Ammon's horn (tissue), 1 donor: ENCODE measurements around the gene PHOX2A.
"Not testable (repeated sequence)": the region's sequence is repeated elsewhere in the genome, so short reads cannot be mapped to it uniquely, and the experiment has no call there.

Experiments used
- DNase-seq: peaks from one replicate; pipeline ENCODE4 v3.0.0-alpha.2; 2016; ENCODE audit warnings: low spot score

PHOX2A gene

GRCh38 chr11:72244060-72244360, at the start of gene PHOX2A:
TSS of gene PHOX2A (minus strand) at chr11:72244176. CDS start at chr11:72244004, 172 bp downstream.
- no peak for DNase-seq

DNA sequence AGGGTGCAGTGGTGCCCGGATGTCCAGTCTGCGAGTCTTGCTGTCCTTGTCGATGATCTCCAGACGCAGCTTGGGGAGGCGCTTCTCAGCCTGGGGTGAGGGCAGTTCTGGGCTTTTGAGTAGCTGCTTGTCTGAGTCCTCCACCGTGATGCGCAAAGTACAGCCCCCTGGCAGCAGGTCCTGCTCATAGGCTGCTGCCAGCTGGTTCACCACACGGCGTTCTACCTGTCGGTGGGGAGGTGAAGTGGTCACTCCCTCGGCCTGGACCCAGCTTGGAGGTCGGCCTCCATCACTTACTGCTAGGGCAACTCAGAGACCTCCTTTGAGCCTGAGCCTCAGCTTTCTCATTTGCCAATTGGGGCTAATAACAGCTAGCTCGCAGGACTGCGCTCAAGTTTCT, 49.4 kb upstream of the PHOX2A start:
- DNase-seq = no peak

GRCh38 chr11:72292106-72292785, 48.3 kb upstream of the PHOX2A start:
- no peak for DNase-seq

DNA sequence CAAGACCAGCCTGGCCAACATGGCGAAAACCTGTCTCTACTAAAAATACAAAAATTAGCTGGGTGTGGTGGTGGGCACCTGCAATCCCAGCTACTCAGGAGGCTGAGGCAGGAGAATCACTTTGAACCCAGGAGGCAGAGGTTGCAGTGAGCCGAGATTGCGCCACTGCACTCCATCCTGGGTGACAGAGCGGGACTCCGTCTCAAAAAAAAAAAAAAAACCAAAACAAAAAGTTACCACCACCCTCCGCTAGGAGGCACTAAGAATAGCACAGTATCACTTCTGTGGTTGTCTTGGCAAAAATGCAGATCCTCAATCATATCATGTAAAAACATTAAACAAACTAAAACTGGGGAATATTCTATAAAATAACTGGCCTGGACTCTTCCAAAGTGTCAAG, 46.8 kb upstream of the PHOX2A start:
- DNase-seq = not testable (repeated sequence)

GRCh38 chr11:72287293-72287692, 43.3 kb upstream of the PHOX2A start:
- no peak for DNase-seq

- DNase-seq = no peak
Observed at GRCh38 chr11:72283947-72284346, 40.0 kb upstream of the PHOX2A start.

- DNase-seq = no peak
Observed at GRCh38 chr11:72280726-72281315, 36.8 kb upstream of the PHOX2A start.

DNA sequence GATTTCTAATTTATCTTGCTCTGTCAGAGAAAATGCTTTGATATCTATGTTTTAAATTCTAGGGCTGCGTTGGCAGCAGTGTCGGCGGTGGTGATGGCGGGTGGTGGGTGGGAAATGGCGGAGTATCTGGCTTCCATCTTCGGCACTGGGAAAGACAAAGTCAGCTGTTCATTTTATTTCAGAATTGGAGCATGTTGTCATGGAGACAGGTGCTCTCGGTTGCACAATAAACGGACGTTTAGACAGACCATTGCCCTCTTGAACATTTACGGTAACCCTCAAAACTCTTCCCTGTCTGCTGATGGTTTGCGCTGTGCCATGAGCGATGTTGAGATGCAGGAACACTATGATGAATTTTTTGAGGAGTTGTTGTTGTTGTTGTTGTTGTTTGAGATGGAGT, 36.1 kb upstream of the PHOX2A start:
- no peak for DNase-seq

- no peak for DNase-seq
Observed at GRCh38 chr11:72278905-72279304, 34.9 kb upstream of the PHOX2A start.

- no peak for DNase-seq
Observed at GRCh38 chr11:72274435-72274834, 30.5 kb upstream of the PHOX2A start.

GRCh38 chr11:72271980-72272379, 28.0 kb upstream of the PHOX2A start:
- DNase-seq = no peak

DNA sequence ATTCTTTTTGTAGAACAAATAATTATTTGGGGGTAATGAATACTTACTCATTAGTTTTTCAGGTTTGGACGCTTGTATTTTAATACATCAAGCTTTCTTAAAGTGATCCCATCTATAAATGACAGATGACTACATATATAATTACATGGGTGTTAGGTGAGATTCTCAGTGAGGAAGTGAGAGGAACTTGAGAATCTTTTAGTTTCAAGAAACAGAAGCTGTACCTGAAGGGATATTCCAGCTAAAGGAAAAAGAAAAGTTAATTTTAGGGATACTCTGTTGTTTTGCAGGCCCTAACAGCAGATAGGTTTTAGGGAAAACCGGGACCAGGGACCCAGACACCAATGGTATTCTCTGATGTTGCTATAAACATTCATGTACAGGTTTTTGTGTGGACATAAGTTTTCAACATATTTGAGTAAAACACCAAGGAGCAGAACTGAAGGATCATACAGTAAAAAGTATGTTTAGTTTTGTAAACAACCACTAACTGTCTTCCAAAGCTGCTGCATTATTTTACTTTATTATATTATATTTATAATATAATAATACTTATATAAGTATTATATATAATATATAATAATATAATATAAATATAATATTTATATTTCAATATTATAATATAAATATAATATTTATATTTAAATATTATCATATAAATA, 24.1 kb upstream of the PHOX2A start:
- DNase-seq = no peak

DNA sequence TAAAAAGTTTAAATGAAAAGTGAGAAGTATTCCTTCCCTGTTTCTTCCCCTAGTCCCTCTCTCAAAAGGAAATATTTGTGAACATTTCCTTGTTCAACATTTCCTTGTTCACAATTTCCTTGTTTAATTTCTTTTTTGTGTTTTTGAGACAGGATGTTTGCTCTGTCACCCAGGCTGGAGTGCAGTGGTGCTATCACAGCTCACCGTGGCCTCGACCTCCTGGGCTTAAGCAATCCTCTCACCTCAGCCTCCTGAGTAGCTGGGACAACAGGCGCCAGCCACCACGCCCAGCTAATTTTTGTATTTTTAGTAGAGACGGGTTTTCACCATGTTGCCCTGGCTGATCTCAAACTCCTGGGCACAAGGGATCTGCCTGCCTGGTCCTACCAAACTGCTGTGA, 23.0 kb upstream of the PHOX2A start:
- not testable (repeated sequence) for DNase-seq

DNA sequence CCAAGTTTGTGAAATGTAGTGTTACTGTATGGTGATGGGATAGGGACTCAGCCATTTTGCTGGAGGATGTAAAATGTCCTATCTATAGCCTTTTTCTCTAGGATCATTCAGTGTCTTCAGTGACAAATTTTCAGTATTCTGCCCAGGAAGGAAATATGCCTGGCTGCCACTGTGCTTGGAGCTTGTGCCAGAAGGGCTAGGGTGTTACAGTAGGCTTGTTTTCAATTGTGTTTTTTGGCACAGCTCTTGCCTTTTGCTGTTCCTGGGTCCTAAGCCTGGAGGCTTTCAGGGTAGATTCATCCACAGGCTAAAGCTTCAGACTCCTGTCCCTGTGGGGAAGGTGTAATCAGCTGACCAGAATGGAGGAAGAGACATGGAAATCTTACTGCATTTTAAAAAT, 22.0 kb upstream of the PHOX2A start:
- DNase-seq = no peak

- no peak for DNase-seq
Observed at GRCh38 chr11:72263361-72263760, 19.4 kb upstream of the PHOX2A start.

- no peak for DNase-seq
Observed at GRCh38 chr11:72260574-72260973, 16.6 kb upstream of the PHOX2A start.

DNA sequence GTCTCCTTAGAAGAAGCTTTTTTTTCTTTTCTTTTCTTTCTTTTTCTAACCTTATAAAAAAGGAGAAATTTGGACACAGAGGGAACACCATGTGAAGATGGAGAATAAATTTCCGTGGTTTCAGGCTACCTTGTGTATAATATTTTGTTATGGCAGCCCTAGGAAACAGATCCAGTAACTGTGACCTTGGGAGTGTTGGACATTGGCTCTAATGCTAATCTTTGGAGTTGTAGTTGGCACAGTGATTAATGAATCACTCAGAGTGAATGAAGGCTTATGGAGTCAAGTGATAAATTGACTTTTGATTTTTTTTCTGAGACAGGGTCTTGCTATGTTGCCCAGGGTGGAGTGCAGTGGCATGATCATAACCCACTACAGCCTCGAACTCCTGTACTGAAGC, 15.5 kb upstream of the PHOX2A start:
- DNase-seq = no peak

GRCh38 chr11:72257570-72257969, 13.6 kb upstream of the PHOX2A start:
- no peak for DNase-seq

DNA sequence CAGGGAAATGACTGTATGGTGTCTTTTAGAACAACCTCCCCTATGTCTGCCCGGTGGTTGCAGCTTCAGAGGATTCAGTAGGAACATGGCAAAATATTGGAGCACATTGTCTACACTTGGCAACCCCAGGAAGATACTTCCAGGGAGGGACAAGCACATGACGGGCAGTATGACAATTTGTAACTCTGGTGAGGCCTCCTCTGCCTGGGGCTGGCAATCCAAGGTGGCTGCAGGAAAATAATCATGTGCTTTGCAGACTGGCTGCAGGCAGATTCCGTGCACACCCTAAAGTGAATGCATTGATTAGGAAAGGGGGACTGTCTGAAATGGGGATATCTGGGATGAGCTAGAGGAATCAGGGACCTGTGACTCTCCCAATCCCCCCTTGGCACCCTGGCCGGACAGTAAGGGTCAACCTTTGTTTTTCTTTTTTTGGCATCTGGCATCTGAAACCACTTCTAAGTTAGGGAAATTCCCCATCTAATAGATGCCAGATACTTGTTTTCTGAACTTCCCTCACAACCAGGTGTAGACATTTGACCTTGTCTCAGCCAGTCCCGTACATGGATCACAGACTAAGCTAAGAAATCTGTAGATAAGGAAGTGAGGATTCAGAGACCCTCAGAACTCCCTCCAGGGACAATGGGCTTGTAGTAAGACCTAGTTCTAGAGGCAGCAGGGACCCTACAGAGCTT, 10.5 kb upstream of the PHOX2A start:
- DNase-seq = no peak

- no peak for DNase-seq
Observed at GRCh38 chr11:72253392-72253791, 9.4 kb upstream of the PHOX2A start.

DNA sequence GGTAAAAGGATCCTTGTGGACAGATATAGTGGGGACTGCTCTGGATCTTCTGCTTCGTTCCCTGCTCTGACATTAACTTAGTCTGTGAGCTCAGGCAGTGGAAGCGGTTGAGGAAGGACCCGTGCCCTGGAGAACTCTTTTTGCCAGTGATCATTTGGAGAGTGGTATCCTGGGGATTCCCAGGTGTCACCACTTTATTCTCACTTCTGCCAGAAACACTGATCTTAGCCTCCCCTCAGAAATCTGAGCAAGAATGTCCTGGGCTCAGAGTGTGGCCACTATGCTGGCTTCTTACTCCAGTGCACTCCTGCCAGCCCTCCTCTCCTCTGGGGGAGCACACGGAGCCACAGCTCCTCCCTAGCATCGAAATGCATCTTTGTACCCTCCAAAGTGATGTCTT, 7.6 kb upstream of the PHOX2A start:
- DNase-seq = no peak

DNA sequence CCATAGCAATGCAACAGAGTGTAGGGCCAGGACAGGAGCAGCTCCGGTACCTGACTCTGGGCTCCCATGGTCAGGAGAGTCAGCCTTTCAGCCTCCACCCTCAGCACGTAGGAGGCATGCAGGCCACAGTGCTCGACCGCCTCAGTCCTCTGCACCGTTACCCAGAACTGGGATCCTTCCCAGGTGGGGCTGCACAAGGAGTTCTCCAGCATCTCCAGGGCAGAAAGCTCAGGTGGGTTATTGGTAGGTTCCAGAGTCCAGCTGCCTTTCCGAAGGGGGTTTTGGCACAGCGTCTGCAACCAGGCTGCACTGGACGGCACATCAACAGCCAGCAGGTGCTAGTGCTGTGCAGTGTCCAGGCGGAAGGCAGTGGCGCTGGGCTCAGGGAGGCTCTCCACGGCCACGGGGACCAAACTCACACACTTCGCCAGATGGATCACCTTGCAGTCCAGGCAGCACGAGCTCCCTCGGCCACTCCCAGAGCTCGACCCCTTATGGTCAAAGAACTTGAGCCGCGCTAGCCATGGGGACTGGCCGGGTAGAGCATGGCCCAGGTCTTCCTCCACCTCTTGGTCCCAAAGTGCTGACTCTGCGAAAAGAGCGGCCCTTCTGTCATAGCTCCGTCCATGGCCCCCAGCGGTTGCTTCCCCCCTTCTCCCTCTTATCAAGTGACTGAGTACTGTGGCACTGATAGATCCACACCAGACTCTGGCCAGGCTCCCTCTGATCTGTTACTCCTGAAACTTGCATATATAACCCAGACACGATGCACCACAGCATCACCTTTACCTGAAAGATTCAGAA, 6.9 kb upstream of the PHOX2A start:
- DNase-seq = no peak
